Loucy (cell line): ENCODE results near the gene OLFML1.

Source experiments
- H2AFZ ChIP-seq: fragments of 200-600 bp; sonication (generic); 2 replicates; pipeline ENCODE4 v1.6.0; 2016; ENCODE audit warnings: antibody characterized with exemption, mild to moderate bottlenecking, low read length, moderate library complexity
- H3F3A ChIP-seq: fragments of 200-600 bp; 2 replicates; pipeline ENCODE4 v1.6.0; 2016; ENCODE audit warnings: antibody characterized with exemption, low read depth, mild to moderate bottlenecking
- H3K27me3 ChIP-seq: fragments of 200-600 bp; sonication (generic); 2 replicates; pipeline ENCODE4 v1.6.1; 2014; ENCODE audit warnings: low read length, mild to moderate bottlenecking; ENCODE audit not compliant: insufficient read depth, poor library complexity, severe bottlenecking
- H3K36me3 ChIP-seq: fragments of 200-600 bp; sonication (generic); 2 replicates; pipeline ENCODE4 v1.6.1; 2016; ENCODE audit warnings: low read length; ENCODE audit not compliant: insufficient read depth
- H3K4me1 ChIP-seq: fragments of 200-600 bp; sonication (generic); 2 replicates; pipeline ENCODE4 v1.5.1; 2014; ENCODE audit warnings: low read length, mild to moderate bottlenecking; ENCODE audit not compliant: insufficient read depth, poor library complexity, severe bottlenecking
- H3K4me2 ChIP-seq: fragments of 200-600 bp; sonication (generic); 2 replicates; pipeline ENCODE4 v1.6.0; 2014; ENCODE audit warnings: antibody characterized with exemption, low read length, low read depth, mild to moderate bottlenecking; ENCODE audit not compliant: poor library complexity, severe bottlenecking
- H3K4me3 ChIP-seq: fragments of 200-600 bp; sonication (generic); 2 replicates; pipeline ENCODE4 v1.5.1; 2014; ENCODE audit warnings: low read length, mild to moderate bottlenecking, mixed read lengths; ENCODE audit not compliant: poor library complexity, severe bottlenecking
- H3K79me2 ChIP-seq: fragments of 200-600 bp; sonication (generic); 2 replicates; pipeline ENCODE4 v1.6.1; 2014; ENCODE audit warnings: low read length; ENCODE audit not compliant: insufficient read depth
- H3K9ac ChIP-seq: fragments of 200-600 bp; sonication (generic); 2 replicates; pipeline ENCODE4 v1.6.0; 2014; ENCODE audit warnings: mild to moderate bottlenecking, low read depth, low read length, moderate library complexity; ENCODE audit not compliant: poor library complexity, severe bottlenecking
- H3K9me2 ChIP-seq: fragments of 200-600 bp; sonication (generic); replicated peaks from 2 replicates; pipeline ENCODE4 v1.6.1; 2016; ENCODE audit warnings: low read depth, low read length, mixed read lengths
- H3K9me3 ChIP-seq: fragments of 200-600 bp; sonication (generic); 2 replicates; pipeline ENCODE4 v1.6.1; 2014; ENCODE audit warnings: mild to moderate bottlenecking, antibody characterized with exemption, low read length, low read depth; ENCODE audit not compliant: insufficient read depth
- H4K20me1 ChIP-seq: fragments of 200-600 bp; sonication (generic); 2 replicates; pipeline ENCODE4 v1.6.0; 2014; ENCODE audit warnings: antibody characterized with exemption, low read length, mild to moderate bottlenecking; ENCODE audit not compliant: insufficient read depth, poor library complexity, severe bottlenecking
- EZH2phosphoT487 ChIP-seq: fragments of 200-600 bp; IDR thresholded peaks from 2 replicates; pipeline ENCODE4 v1.6.1; 2018; ENCODE audit warnings: antibody characterized with exemption, mild to moderate bottlenecking, moderate library complexity, borderline replicate concordance
- TF ChIP-seq, protein P1 (sequence below): fragments of 200-600 bp; sonication (generic); conservative IDR thresholded peaks from 2 replicates; pipeline ENCODE4 v1.5.1; 2014; ENCODE audit warnings: mild to moderate bottlenecking, antibody characterized with exemption, low read length

Gene OLFML1

DNA sequence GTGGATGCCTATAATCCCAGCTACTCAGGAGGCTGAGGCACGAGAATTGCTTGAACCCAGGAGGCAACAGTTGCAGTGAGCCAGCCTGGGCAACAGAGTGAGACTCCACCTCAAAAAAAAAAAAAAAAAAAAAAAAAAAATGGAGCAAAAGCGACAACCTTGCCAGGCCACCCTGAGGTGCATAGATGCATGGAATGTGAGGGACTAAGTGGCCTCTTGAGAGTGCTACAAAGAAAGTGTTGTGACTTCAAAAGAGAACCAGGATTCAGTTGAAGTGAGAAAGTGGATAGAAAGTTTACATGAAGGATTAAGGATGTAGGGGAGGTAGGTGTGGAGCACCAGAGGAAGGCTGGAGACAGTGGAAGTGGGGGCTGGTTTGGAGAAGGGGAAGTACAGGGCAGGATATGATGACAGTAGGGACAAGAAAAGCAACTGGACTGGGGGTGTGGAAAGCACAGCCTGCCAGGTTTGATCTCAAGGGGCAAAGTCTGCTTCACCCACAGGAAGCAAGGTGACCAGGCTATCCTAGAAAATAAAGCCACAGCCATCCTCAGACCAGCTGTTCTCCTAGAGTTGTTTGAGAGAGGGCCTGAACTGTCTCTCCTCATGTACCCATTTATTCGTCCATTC lies 36.0 kb upstream of the OLFML1 start:
- H3K36me3 ChIP-seq = no peaks in the 10 kb centered on the region
- TF ChIP-seq, protein P1, sequence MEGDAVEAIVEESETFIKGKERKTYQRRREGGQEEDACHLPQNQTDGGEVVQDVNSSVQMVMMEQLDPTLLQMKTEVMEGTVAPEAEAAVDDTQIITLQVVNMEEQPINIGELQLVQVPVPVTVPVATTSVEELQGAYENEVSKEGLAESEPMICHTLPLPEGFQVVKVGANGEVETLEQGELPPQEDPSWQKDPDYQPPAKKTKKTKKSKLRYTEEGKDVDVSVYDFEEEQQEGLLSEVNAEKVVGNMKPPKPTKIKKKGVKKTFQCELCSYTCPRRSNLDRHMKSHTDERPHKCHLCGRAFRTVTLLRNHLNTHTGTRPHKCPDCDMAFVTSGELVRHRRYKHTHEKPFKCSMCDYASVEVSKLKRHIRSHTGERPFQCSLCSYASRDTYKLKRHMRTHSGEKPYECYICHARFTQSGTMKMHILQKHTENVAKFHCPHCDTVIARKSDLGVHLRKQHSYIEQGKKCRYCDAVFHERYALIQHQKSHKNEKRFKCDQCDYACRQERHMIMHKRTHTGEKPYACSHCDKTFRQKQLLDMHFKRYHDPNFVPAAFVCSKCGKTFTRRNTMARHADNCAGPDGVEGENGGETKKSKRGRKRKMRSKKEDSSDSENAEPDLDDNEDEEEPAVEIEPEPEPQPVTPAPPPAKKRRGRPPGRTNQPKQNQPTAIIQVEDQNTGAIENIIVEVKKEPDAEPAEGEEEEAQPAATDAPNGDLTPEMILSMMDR = no peak
- no peak for TF ChIP-seq EZH2phosphoT487
- H4K20me1 ChIP-seq = no peaks in the 10 kb centered on the region
- no peaks in the 10 kb centered on the region for H3K27me3 ChIP-seq
- H3K9me2 ChIP-seq = no peaks in the 10 kb centered on the region
- H3K4me3 ChIP-seq = no peak overlapping the region
- no peak overlapping the region for H2AFZ ChIP-seq
- H3K9ac ChIP-seq = no peak overlapping the region
- H3K79me2 ChIP-seq = no peaks in the 10 kb centered on the region
- H3K4me1 ChIP-seq = no peaks in the 10 kb centered on the region
- no peaks in the 10 kb centered on the region for H3K9me3 ChIP-seq
- H3F3A ChIP-seq = no peaks in the 10 kb centered on the region
- H3K4me2 ChIP-seq = no peak overlapping the region

GRCh38 chr11:7449841-7450214 lies 35.5 kb upstream of the OLFML1 start:
- no peak for TF ChIP-seq EZH2phosphoT487
- TF ChIP-seq, protein P1 = no peak
- no peak overlapping the region for H2AFZ ChIP-seq
- H4K20me1 ChIP-seq = no peaks in the 10 kb centered on the region
- H3K4me3 ChIP-seq = no peak overlapping the region
- H3K9ac ChIP-seq = no peak overlapping the region
- no peaks in the 10 kb centered on the region for H3K9me2 ChIP-seq
- H3K27me3 ChIP-seq = no peaks in the 10 kb centered on the region
- no peaks in the 10 kb centered on the region for H3K4me1 ChIP-seq
- no peaks in the 10 kb centered on the region for H3F3A ChIP-seq
- H3K36me3 ChIP-seq = no peaks in the 10 kb centered on the region
- H3K4me2 ChIP-seq = no peak overlapping the region
- no peaks in the 10 kb centered on the region for H3K79me2 ChIP-seq
- no peaks in the 10 kb centered on the region for H3K9me3 ChIP-seq

- Histone ChIP-seq H3K4me1 (no peaks in the 10 kb centered on the region), H3F3A (no peaks in the 10 kb centered on the region), H3K79me2 (no peaks in the 10 kb centered on the region), H3K9me2 (no peaks in the 10 kb centered on the region), H3K4me2 (no peak overlapping the region), H3K4me3 (no peak overlapping the region), H3K9ac (no peak overlapping the region), H3K9me3 (no peaks in the 10 kb centered on the region), H3K27me3 (no peaks in the 10 kb centered on the region), H2AFZ (no peak overlapping the region), H4K20me1 (no peaks in the 10 kb centered on the region), H3K36me3 (no peaks in the 10 kb centered on the region)
- TF ChIP-seq, protein P1 = no peak
- no peak for TF ChIP-seq EZH2phosphoT487
These were observed 34.5 kb upstream of the OLFML1 start for GRCh38 chr11:7450836-7451235.
